HepG2 (cell line): ENCODE measurements around the gene RSPH9. TPM values are rescaled to one million over a fixed set of nuclear protein-coding genes. Genes with fewer than 3 reads are reported as not detected.

Experiments used
- JARID2 ChIP-seq: sonication (generic); formaldehyde crosslinking; IDR thresholded peaks from 2 replicates; pipeline ENCODE4 v1.8.1; 2023; ENCODE audit warnings: missing genetic modification reagents, inconsistent platforms; ENCODE audit not compliant: insufficient replicate concordance
- RARA ChIP-seq: IDR thresholded peaks from 2 replicates; pipeline ENCODE4 v1.6.1; 2016; ENCODE audit warnings: missing genetic modification reagents, missing compliant biosample characterization
- SALL1 ChIP-seq: sonication (generic); formaldehyde crosslinking; IDR thresholded peaks from 2 replicates; pipeline ENCODE4 v1.8.0; 2022; ENCODE audit warnings: mild to moderate bottlenecking, missing genetic modification reagents
- TMF1 ChIP-seq: sonication (generic); formaldehyde crosslinking; IDR thresholded peaks from 2 replicates; pipeline ENCODE4 v1.8.1; 2022; ENCODE audit warnings: low read depth, missing genetic modification reagents
- polyA plus RNA-seq, 8 experiments: library from polyadenylated mRNA; depleted of rRNA in 3 of 8; stranded (reverse) in 7 of 8; unstranded in 1 of 8; fragments of >200 nt; fragmentation: Illumina TruSeq in 4 of 8; extraction: Trizol in 4 of 8; gene quantifications; 2 replicates each; pipeline versions ENCODE4 v1.2.1 to v1.2.3, GENCODE V29; 2011 to 2016; ENCODE audit warnings: low read depth in 4 of 8, missing spikeins in 1 of 8, mixed read lengths in 1 of 8; ENCODE audit not compliant: insufficient read depth in 1 of 8
- total RNA-seq, 5 experiments: library from RNA; depleted of rRNA; stranded (reverse); fragments of >200 nt; fragmentation: Illumina TruSeq; extraction: Trizol; gene quantifications; 2 replicates each; pipeline ENCODE4 v1.2.3, GENCODE V29; 2016; ENCODE audit warnings: low read depth in 1 of 5
- TF ChIP-seq, protein P1 (sequence below): sonication (generic); formaldehyde crosslinking; IDR thresholded peaks from 2 replicates; pipeline ENCODE4 v1.4.0; 2020; ENCODE audit warnings: missing genetic modification reagents, mild to moderate bottlenecking, borderline replicate concordance
- TF ChIP-seq, protein P2 (sequence below): sonication (generic); formaldehyde crosslinking; IDR thresholded peaks from 2 replicates; pipeline ENCODE4 v1.5.1; 2020; ENCODE audit warnings: missing genetic modification reagents, mild to moderate bottlenecking, borderline replicate concordance
- TF ChIP-seq, protein P3 (sequence below): sonication (generic); formaldehyde crosslinking; IDR thresholded peaks from 2 replicates; pipeline ENCODE4 v1.5.1; 2020; ENCODE audit warnings: missing genetic modification reagents, mild to moderate bottlenecking, borderline replicate concordance
- TF ChIP-seq, protein P4 (sequence below): IDR thresholded peaks from 2 replicates; pipeline ENCODE4 v1.6.1; 2016; ENCODE audit warnings: low read depth, borderline replicate concordance
- TF ChIP-seq, protein P5 (sequence below): sonication (generic); formaldehyde crosslinking; IDR thresholded peaks from 2 replicates; pipeline ENCODE4 v1.4.0; 2020; ENCODE audit warnings: missing genetic modification reagents
- TF ChIP-seq, protein P6 (sequence below): sonication (generic); formaldehyde crosslinking; IDR thresholded peaks from 2 replicates; pipeline ENCODE4 v1.8.0; 2022; ENCODE audit warnings: missing genetic modification reagents, low read depth, mild to moderate bottlenecking, borderline replicate concordance
- TF ChIP-seq, protein P7 (sequence below): sonication (generic); formaldehyde crosslinking; IDR thresholded peaks from 2 replicates; pipeline ENCODE4 v1.4.0; 2020; ENCODE audit warnings: missing genetic modification reagents, low read depth, mild to moderate bottlenecking, borderline replicate concordance

Gene RSPH9
- total and polyA plus RNA-seq, 2 of the 13 experiments (the other 11 are each of a cell fraction or from before 2014, with no cell fraction given), result 0.04 TPM; not detected in 1

DNA sequence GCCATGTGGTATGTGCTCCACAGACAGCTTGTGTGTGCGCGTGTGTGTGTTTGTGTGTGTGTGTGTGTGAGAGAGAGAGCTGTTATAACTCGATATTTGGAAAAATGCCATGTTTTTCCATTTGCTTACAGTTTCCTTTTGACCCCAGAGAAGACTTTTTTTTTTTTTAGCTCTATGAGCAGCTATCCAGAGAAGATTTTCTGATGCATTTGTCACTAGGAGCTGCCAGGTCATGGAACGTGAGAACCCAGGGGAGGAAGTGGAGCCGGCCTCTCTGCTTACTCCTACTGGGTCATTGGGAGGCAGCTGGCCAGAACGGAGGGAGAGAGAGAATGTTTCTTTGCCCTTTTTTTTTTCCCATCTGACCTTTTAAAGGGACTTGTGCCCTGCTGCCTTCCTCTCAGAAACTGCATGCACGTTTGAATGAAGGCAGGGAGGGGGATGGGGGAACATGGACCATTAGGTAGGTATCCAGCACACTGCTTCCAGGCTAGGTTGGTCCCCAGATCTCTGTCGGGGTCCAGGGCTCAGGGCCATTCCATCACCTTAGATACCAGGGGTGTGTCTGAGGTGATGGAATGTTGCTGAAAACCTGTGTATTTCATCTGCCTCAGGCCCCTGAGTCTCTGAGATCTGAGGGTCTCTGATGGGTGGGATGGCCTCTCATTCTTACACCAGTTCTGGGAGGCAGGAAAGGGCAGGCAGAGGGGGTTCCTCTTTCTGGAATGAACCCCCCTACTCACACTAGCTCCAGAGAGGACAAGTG lies 53.9 kb downstream of the RSPH9 start (continued):
- TF ChIP-seq, protein P1, sequence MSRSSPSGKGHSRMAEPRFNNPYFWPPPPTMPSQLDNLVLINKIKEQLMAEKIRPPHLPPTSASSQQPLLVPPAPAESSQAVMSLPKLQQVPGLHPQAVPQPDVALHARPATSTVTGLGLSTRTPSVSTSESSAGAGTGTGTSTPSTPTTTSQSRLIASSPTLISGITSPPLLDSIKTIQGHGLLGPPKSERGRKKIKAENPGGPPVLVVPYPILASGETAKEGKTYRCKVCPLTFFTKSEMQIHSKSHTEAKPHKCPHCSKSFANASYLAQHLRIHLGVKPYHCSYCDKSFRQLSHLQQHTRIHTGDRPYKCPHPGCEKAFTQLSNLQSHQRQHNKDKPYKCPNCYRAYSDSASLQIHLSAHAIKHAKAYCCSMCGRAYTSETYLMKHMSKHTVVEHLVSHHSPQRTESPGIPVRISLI (CRISPR knock-in tag), result peak; percentile 84
- TF ChIP-seq, protein P2, sequence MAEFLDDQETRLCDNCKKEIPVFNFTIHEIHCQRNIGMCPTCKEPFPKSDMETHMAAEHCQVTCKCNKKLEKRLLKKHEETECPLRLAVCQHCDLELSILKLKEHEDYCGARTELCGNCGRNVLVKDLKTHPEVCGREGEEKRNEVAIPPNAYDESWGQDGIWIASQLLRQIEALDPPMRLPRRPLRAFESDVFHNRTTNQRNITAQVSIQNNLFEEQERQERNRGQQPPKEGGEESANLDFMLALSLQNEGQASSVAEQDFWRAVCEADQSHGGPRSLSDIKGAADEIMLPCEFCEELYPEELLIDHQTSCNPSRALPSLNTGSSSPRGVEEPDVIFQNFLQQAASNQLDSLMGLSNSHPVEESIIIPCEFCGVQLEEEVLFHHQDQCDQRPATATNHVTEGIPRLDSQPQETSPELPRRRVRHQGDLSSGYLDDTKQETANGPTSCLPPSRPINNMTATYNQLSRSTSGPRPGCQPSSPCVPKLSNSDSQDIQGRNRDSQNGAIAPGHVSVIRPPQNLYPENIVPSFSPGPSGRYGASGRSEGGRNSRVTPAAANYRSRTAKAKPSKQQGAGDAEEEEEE, result no peak
- TF ChIP-seq, protein P3, sequence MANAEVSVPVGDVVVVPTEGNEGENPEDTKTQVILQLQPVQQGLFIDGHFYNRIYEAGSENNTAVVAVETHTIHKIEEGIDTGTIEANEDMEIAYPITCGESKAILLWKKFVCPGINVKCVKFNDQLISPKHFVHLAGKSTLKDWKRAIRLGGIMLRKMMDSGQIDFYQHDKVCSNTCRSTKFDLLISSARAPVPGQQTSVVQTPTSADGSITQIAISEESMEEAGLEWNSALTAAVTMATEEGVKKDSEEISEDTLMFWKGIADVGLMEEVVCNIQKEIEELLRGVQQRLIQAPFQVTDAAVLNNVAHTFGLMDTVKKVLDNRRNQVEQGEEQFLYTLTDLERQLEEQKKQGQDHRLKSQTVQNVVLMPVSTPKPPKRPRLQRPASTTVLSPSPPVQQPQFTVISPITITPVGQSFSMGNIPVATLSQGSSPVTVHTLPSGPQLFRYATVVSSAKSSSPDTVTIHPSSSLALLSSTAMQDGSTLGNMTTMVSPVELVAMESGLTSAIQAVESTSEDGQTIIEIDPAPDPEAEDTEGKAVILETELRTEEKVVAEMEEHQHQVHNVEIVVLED (CRISPR knock-in tag), result no peak
- TF ChIP-seq JARID2 (CRISPR knock-in tag) (no peak), SALL1 (CRISPR knock-in tag) (0 out of 2 replicates have a peak, but pooled peaks have one; percentile 8), RARA (CRISPR knock-in tag) (0 out of 2 replicates have a peak, but pooled peaks have one; percentile 13), TMF1 (no peak)
- TF ChIP-seq, protein P4, sequence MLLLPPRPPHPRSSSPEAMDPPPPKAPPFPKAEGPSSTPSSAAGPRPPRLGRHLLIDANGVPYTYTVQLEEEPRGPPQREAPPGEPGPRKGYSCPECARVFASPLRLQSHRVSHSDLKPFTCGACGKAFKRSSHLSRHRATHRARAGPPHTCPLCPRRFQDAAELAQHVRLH (CRISPR knock-in tag), result no peak
- TF ChIP-seq, protein P5, sequence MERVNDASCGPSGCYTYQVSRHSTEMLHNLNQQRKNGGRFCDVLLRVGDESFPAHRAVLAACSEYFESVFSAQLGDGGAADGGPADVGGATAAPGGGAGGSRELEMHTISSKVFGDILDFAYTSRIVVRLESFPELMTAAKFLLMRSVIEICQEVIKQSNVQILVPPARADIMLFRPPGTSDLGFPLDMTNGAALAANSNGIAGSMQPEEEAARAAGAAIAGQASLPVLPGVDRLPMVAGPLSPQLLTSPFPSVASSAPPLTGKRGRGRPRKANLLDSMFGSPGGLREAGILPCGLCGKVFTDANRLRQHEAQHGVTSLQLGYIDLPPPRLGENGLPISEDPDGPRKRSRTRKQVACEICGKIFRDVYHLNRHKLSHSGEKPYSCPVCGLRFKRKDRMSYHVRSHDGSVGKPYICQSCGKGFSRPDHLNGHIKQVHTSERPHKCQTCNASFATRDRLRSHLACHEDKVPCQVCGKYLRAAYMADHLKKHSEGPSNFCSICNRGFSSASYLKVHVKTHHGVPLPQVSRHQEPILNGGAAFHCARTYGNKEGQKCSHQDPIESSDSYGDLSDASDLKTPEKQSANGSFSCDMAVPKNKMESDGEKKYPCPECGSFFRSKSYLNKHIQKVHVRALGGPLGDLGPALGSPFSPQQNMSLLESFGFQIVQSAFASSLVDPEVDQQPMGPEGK (CRISPR knock-in tag), result no peak
- TF ChIP-seq, protein P6, sequence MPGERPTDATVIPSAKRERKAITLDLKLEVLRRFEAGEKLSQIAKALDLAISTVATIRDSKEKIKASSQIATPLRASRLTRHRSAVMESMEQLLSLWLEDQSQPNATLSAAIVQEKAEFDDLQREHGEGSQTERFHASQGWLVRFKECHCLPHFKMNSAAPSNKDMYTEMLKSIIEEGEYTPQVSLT (CRISPR knock-in tag), result no peak
- TF ChIP-seq, protein P7, sequence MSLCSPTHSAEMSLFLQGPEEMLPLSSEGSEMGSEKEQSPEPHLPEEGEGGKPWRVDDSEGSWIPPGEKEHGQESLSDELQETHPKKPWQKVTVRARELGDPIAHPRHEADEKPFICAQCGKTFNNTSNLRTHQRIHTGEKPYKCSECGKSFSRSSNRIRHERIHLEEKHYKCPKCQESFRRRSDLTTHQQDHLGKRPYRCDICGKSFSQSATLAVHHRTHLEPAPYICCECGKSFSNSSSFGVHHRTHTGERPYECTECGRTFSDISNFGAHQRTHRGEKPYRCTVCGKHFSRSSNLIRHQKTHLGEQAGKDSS (CRISPR knock-in tag), result peak; percentile 40; the same call in 1 of the 2 replicates
